ENCODE measurements around the gene TBC1D22A.

- TF ChIP-seq CTCF (IDR thresholded peaks at IDR 0.05) (no peak), POLR2AphosphoS5 (IDR thresholded peaks at IDR 0.05) (no peak), POLR2A (IDR thresholded peaks at IDR 0.05) (no peak)
These were observed 48.7 kb downstream of the TBC1D22A start for GRCh38 chr22:46810856-46811786.
